Ishikawa (cell line): ENCODE measurements around the gene PIAS4.

Experiments used
- CEBPB ChIP-seq: IDR thresholded peaks from 2 replicates; pipeline ENCODE4 v1.6.1; 2012
- CREB1 ChIP-seq: IDR thresholded peaks from 2 replicates; pipeline ENCODE4 v1.6.1; 2012; ENCODE audit warnings: low read depth
- EGR1 ChIP-seq: IDR thresholded peaks from 2 replicates; pipeline ENCODE4 v1.6.1; 2012
- EP300 ChIP-seq: IDR thresholded peaks from 2 replicates; pipeline ENCODE4 v1.6.1; 2012; ENCODE audit warnings: borderline replicate concordance
- FOXM1 ChIP-seq: IDR thresholded peaks from 2 replicates; pipeline ENCODE4 v1.6.1; 2012; ENCODE audit warnings: low read depth, borderline replicate concordance
- MAX ChIP-seq: IDR thresholded peaks from 2 replicates; pipeline ENCODE4 v1.6.1; 2012
- NFIC ChIP-seq: IDR thresholded peaks from 2 replicates; pipeline ENCODE4 v1.6.1; 2012
- RAD21 ChIP-seq: IDR thresholded peaks from 2 replicates; pipeline ENCODE4 v1.6.1; 2012; ENCODE audit warnings: low read depth
- REST ChIP-seq: IDR thresholded peaks from 2 replicates; pipeline ENCODE4 v1.6.1; 2012; ENCODE audit warnings: low read depth, mild to moderate bottlenecking
- TAF1 ChIP-seq: IDR thresholded peaks from 2 replicates; pipeline ENCODE4 v1.6.1; 2012; ENCODE audit warnings: low read depth, mild to moderate bottlenecking
- TCF12 ChIP-seq: IDR thresholded peaks from 2 replicates; pipeline ENCODE4 v1.6.1; 2012; ENCODE audit warnings: low read depth
- TEAD4 ChIP-seq: IDR thresholded peaks from 2 replicates; pipeline ENCODE4 v1.6.1; 2012
- USF1 ChIP-seq: IDR thresholded peaks from 2 replicates; pipeline ENCODE4 v1.6.1; 2012
- YY1 ChIP-seq: IDR thresholded peaks from 2 replicates; pipeline ENCODE4 v1.6.1; 2012; ENCODE audit warnings: low read depth
- ZBTB7A ChIP-seq: IDR thresholded peaks from 2 replicates; pipeline ENCODE4 v1.6.1; 2012; ENCODE audit warnings: low read depth

The PIAS4 gene

GRCh38 chr19:4037301-4037949 is 29.9 kb downstream of the PIAS4 start:
- TF ChIP-seq CREB1, result no peak
- TF ChIP-seq TEAD4, result no peak
- no peak for TF ChIP-seq NFIC
- TF ChIP-seq RAD21, result no peak
- TF ChIP-seq ZBTB7A, result no peak
- no peak for TF ChIP-seq EGR1
- TF ChIP-seq FOXM1, result no peak
- no peak for TF ChIP-seq USF1
- TF ChIP-seq TAF1, result no peak
- no peak for TF ChIP-seq TCF12
- TF ChIP-seq MAX, result no peak
- no peak for TF ChIP-seq EP300

GRCh38 chr19:4038057-4038456 is 30.5 kb downstream of the PIAS4 start:
- TF ChIP-seq TEAD4, result no peak
- no peak for TF ChIP-seq CEBPB
- no peak for TF ChIP-seq ZBTB7A

GRCh38 chr19:4038661-4039423 is 31.3 kb downstream of the PIAS4 start:
- TF ChIP-seq ZBTB7A, result peak; percentile 50; the same call in 1 of the 2 replicates
- TF ChIP-seq EP300, result no peak

GRCh38 chr19:4042064-4042730 is 34.7 kb downstream of the PIAS4 start:
- TF ChIP-seq EP300 (no peak), ZBTB7A (no peak), MAX (no peak), YY1 (no peak), TEAD4 (no peak), EGR1 (no peak), CEBPB (no peak), NFIC (no peak), CREB1 (no peak)

- TF ChIP-seq NFIC, result peak; percentile 39; the same call in 1 of the 2 replicates
- TF ChIP-seq EGR1, result no peak
Observed at GRCh38 chr19:4042731-4043082, 35.2 kb downstream of the PIAS4 start.

- no peak for TF ChIP-seq ZBTB7A
- TF ChIP-seq TAF1, result no peak
- TF ChIP-seq EGR1, result no peak
- no peak for TF ChIP-seq YY1
- TF ChIP-seq EP300, result no peak
- TF ChIP-seq FOXM1, result no peak
- TF ChIP-seq RAD21, result no peak
- TF ChIP-seq MAX, result no peak
- no peak for TF ChIP-seq TCF12
- TF ChIP-seq TEAD4, result no peak
Observed at GRCh38 chr19:4043401-4043800, 35.9 kb downstream of the PIAS4 start.

GRCh38 chr19:4043966-4044715 is 36.6 kb downstream of the PIAS4 start:
- no peak for TF ChIP-seq TAF1
- no peak for TF ChIP-seq FOXM1
- no peak for TF ChIP-seq YY1
- no peak for TF ChIP-seq REST
- no peak for TF ChIP-seq CEBPB
- TF ChIP-seq EP300, result no peak
- TF ChIP-seq EGR1, result no peak
- no peak for TF ChIP-seq MAX
- TF ChIP-seq USF1, result no peak
- no peak for TF ChIP-seq RAD21
- TF ChIP-seq TEAD4, result no peak
- TF ChIP-seq ZBTB7A, result no peak
- no peak for TF ChIP-seq CREB1
- no peak for TF ChIP-seq NFIC
- no peak for TF ChIP-seq TCF12
